IMR-90 (cell line): ENCODE measurements around the gene RPH3AL. TPM values are rescaled to one million over a fixed set of nuclear protein-coding genes. Genes with fewer than 3 reads are reported as not detected.

Experiments used
- ATAC-seq: fragments of 200-7000 bp; cut with Tn5 transposase; 2 replicates; pipeline ENCODE4 v1.9.1; 2020; ENCODE audit warnings: low read depth, mild to moderate bottlenecking, moderate library complexity
- BruUV-seq: library from RNA; stranded (reverse); fragments of 400-500 nt; replicated peaks from 2 replicates; lab custom pipeline; 2021; lab: Mats Ljungman, UMichigan
- CTCF ChIA-PET: fragments of 300-600 bp; formaldehyde crosslinking; extraction: SDS; loops from one replicate; lab custom pipeline; 2021; ENCODE audit warnings: antibody characterized with exemption; lab: Yijun Ruan, JAX
- POLR2A ChIA-PET: fragments of 300-600 bp; sonication (Branson Sonifier 250); formaldehyde crosslinking; loops from one replicate; lab custom pipeline; 2022; ENCODE audit warnings: antibody characterized with exemption; ENCODE audit not compliant: unreplicated experiment; lab: Charles Lee
- DNase-seq: peaks from one replicate; pipeline ENCODE4 v3.0.0; 2013
- H2AFZ ChIP-seq: replicated peaks from 2 replicates; pipeline ENCODE3; 2013; ENCODE audit warnings: low read length, mild to moderate bottlenecking; ENCODE audit not compliant: poor library complexity
- H2AK5ac ChIP-seq: 2 replicates; pipeline ENCODE4 v1.6.1; 2013; ENCODE audit warnings: low read depth, low read length, inconsistent platforms
- H2AK9ac ChIP-seq: replicated peaks from 2 replicates; pipeline ENCODE3; 2013; ENCODE audit warnings: mild to moderate bottlenecking, low read depth, low read length, moderate library complexity; ENCODE audit not compliant: poor library complexity
- H2BK120ac ChIP-seq: 2 replicates; pipeline ENCODE4 v1.6.1; 2013; ENCODE audit warnings: low read depth, low read length, inconsistent platforms
- H2BK15ac ChIP-seq: 3 replicates; pipeline ENCODE4 v1.6.1; 2013; ENCODE audit warnings: low read depth, low read length, inconsistent platforms
- H2BK20ac ChIP-seq: 2 replicates; pipeline ENCODE4 v1.6.1; 2013; ENCODE audit warnings: low read depth, mild to moderate bottlenecking, inconsistent platforms, low read length, moderate library complexity
- H2BK5ac ChIP-seq: 2 replicates; pipeline ENCODE4 v1.6.1; 2013; ENCODE audit warnings: mild to moderate bottlenecking, low read depth, low read length, inconsistent platforms; ENCODE audit not compliant: poor library complexity, severe bottlenecking
- H3K14ac ChIP-seq: replicated peaks from 2 replicates; pipeline ENCODE4 v1.6.1; 2013; ENCODE audit warnings: low read depth, low read length, inconsistent platforms
- H3K18ac ChIP-seq: 2 replicates; pipeline ENCODE4 v1.6.1; 2013; ENCODE audit warnings: low read depth, low read length, control low read depth
- H3K23ac ChIP-seq: 2 replicates; pipeline ENCODE4 v1.6.1; 2013; ENCODE audit warnings: low read depth, low read length, inconsistent platforms
- H3K27ac ChIP-seq: 2 replicates; pipeline ENCODE4 v1.5.1; 2013; ENCODE audit warnings: mild to moderate bottlenecking, control low read depth, low read length; ENCODE audit not compliant: insufficient read depth
- H3K27me3 ChIP-seq: 2 replicates; pipeline ENCODE4 v1.6.1; 2013; ENCODE audit warnings: low read length; ENCODE audit not compliant: control insufficient read depth, insufficient read depth
- H3K36me3 ChIP-seq: 2 replicates; pipeline ENCODE4 v1.6.1; 2013; ENCODE audit warnings: low read length, mixed read lengths; ENCODE audit not compliant: control insufficient read depth, insufficient read depth
- H3K4ac ChIP-seq: 2 replicates; pipeline ENCODE4 v1.6.1; 2013; ENCODE audit warnings: low read depth, low read length, inconsistent platforms
- H3K4me1 ChIP-seq: 2 replicates; pipeline ENCODE4 v1.6.1; 2013; ENCODE audit warnings: low read length, mixed read lengths; ENCODE audit not compliant: control insufficient read depth, insufficient read depth
- H3K4me2 ChIP-seq: 2 replicates; pipeline ENCODE4 v1.6.1; 2013; ENCODE audit warnings: low read depth, mild to moderate bottlenecking, control low read depth, low read length, moderate library complexity
- H3K4me3 ChIP-seq: 2 replicates; pipeline ENCODE4 v1.5.1; 2013; ENCODE audit warnings: low read depth, mild to moderate bottlenecking, control low read depth, low read length, moderate library complexity; ENCODE audit not compliant: insufficient read depth
- H3K56ac ChIP-seq: 2 replicates; pipeline ENCODE4 v1.6.1; 2013; ENCODE audit warnings: low read length, inconsistent platforms; ENCODE audit not compliant: insufficient read depth; ENCODE audit errors: extremely low read depth
- H3K79me1 ChIP-seq, 2 experiments: 2 replicates each; pipeline ENCODE4 v1.6.1; 2013; ENCODE audit warnings: low read length in 2 of 2, inconsistent platforms in 1 of 2, low read depth in 1 of 2
- H3K9ac ChIP-seq: 2 replicates; pipeline ENCODE4 v1.6.1; 2013; ENCODE audit warnings: low read depth, low read length, control low read depth
- H3K9me1 ChIP-seq: 2 replicates; pipeline ENCODE4 v1.6.1; 2013; ENCODE audit warnings: low read length, inconsistent platforms; ENCODE audit not compliant: insufficient read depth
- H3K9me3 ChIP-seq: 2 replicates; pipeline ENCODE4 v1.6.1; 2013; ENCODE audit warnings: low read length; ENCODE audit not compliant: control insufficient read depth, insufficient read depth
- H4K20me1 ChIP-seq: 2 replicates; pipeline ENCODE4 v1.6.1; 2013; ENCODE audit warnings: low read length, inconsistent platforms; ENCODE audit not compliant: insufficient read depth
- H4K5ac ChIP-seq: 2 replicates; pipeline ENCODE4 v1.6.1; 2013; ENCODE audit warnings: mild to moderate bottlenecking, low read depth, low read length, control low read depth
- H4K8ac ChIP-seq, 2 experiments: 2 replicates each; pipeline ENCODE4 v1.6.1; 2013; ENCODE audit warnings: low read depth in 2 of 2, low read length in 2 of 2, control low read depth in 1 of 2, inconsistent platforms in 1 of 2
- H4K91ac ChIP-seq: 2 replicates; pipeline ENCODE4 v1.6.1; 2013; ENCODE audit warnings: low read depth, low read length, inconsistent platforms; ENCODE audit not compliant: insufficient read depth
- BHLHE40 ChIP-seq: fragments of 150-350 bp; IDR thresholded peaks from 2 replicates; pipeline ENCODE4 v1.6.1; 2016; ENCODE audit warnings: mild to moderate bottlenecking, low read depth, low read length
- CEBPB ChIP-seq: IDR thresholded peaks from 2 replicates; pipeline ENCODE4 v1.6.1; 2012; ENCODE audit warnings: low read depth, low read length, improper control_type of control experiment
- CTCF ChIP-seq: conservative IDR thresholded peaks from 2 replicates; pipeline ENCODE4 v1.5.1; 2012; ENCODE audit warnings: mild to moderate bottlenecking, low read depth, low read length, improper control_type of control experiment
- MAFK ChIP-seq: IDR thresholded peaks from 2 replicates; pipeline ENCODE4 v1.6.1; 2012; ENCODE audit warnings: low read depth, low read length, improper control_type of control experiment
- MXI1 ChIP-seq: IDR thresholded peaks from 2 replicates; pipeline ENCODE4 v1.6.1; 2012; ENCODE audit warnings: low read depth, mild to moderate bottlenecking, low read length, moderate library complexity, borderline replicate concordance
- POLR2A ChIP-seq: IDR thresholded peaks from 2 replicates; pipeline ENCODE4 v1.6.1; 2012; ENCODE audit warnings: mild to moderate bottlenecking, low read depth, low read length
- RAD21 ChIP-seq: IDR thresholded peaks from 2 replicates; pipeline ENCODE4 v1.6.1; 2012; ENCODE audit warnings: low read length, improper control_type of control experiment
- SMC3 ChIP-seq: fragments of 150-350 bp; IDR thresholded peaks from 2 replicates; pipeline ENCODE4 v1.6.1; 2016; ENCODE audit warnings: low read depth, mild to moderate bottlenecking, antibody characterized with exemption, low read length, moderate library complexity
- WGBS, 2 experiments: methylation state at CpG; one replicate each; pipeline versions ENCODE4 v1.1.5 to v1.1.7; 2013; ENCODE audit warnings: missing lambda C conversion rate in 2 of 2; ENCODE audit not compliant: insufficient read length in 1 of 2; ENCODE audit errors: extremely low coverage in 2 of 2; 5-methylcytosine and 5-hydroxymethylcytosine counted together
- dilution Hi-C: fragments of 300-500 bp; cut with HindIII; formaldehyde crosslinking; loops from one replicate; pipeline ENCODE4 v1.14.3; 2018; ENCODE audit warnings: low sequenced_read_pairs; ENCODE audit not compliant: unreplicated experiment
- in situ Hi-C: fragments of 300-500 bp; cut with MboI; formaldehyde crosslinking; loops from 3 replicates; pipeline ENCODE4 v1.14.3; 2019; ENCODE audit warnings: low sequenced_read_pairs, inconsistent platforms, mixed read lengths
- intact Hi-C: fragments of 100-400 bp; cut with micrococcal nuclease; formaldehyde crosslinking; loops from 2 replicates; pipeline ENCODE4 v1.10.0; 2022
- polyA plus RNA-seq, 3 experiments: library from polyadenylated mRNA; depleted of rRNA; stranded (reverse); fragments of >200 nt; gene quantifications; 2 replicates each; pipeline ENCODE4 v1.2.3, GENCODE V29; 2012; ENCODE audit warnings: low replicate concordance in 1 of 3
- total RNA-seq: library from RNA; depleted of rRNA; stranded (reverse); fragments of >200 nt; gene quantifications from 2 replicates; pipeline ENCODE4 v1.2.3, GENCODE V29; 2012

RPH3AL gene
- total and polyA plus RNA-seq, 2 of the 4 experiments (the other 2 are of a cell fraction) = 1.8 to 2.5 TPM

- Histone ChIP-seq H3K4me2 (no peak overlapping the region; the same call in 1 of the 2 replicates), H2BK120ac (no peak overlapping the region), H3K56ac (no peak overlapping the region), H3K27me3 (peaks cover 15% of the 10 kb centered on the region), H4K20me1 (no peaks in the 10 kb centered on the region), H3K4me3 (no peak overlapping the region), H3K14ac (no peak overlapping the region), H3K27ac (peak overlapping the region; percentile 43; the same call in 1 of the 2 replicates), H4K8ac (no peak overlapping the region), H3K4me1 (peaks cover 3% of the 10 kb centered on the region), H3K4ac (no peak overlapping the region), H4K5ac (no peak overlapping the region), H4K91ac (no peak overlapping the region), H2AFZ (no peak overlapping the region), H2BK5ac (no peak overlapping the region), H2BK20ac (no peak overlapping the region), H2AK5ac (no peak overlapping the region), H3K18ac (peak overlapping the region; percentile 59; the same call in 1 of the 2 replicates), H2BK15ac (no peak overlapping the region), H3K9ac (no peak overlapping the region), H3K9me1 (no peaks in the 10 kb centered on the region; the same call in 1 of the 2 replicates), H3K36me3 (no peaks in the 10 kb centered on the region), H3K23ac (peak overlapping the region; percentile 66; the same call in 1 of the 2 replicates), H3K79me1 (no peaks in the 10 kb centered on the region), H3K9me3 (no peaks in the 10 kb centered on the region), H2AK9ac (no peak overlapping the region)
- BruUV-seq = no TSS peak
- in situ Hi-C loops = no loop called here
- ATAC-seq (peak; percentile 21; the same call in 1 of the 2 replicates), DNase-seq (peak; percentile 14)
- intact Hi-C loops = no loop called here
- CTCF ChIA-PET = no interaction called here
- TF ChIP-seq MAFK (no peak), CTCF (no peak), POLR2A (no peak), RAD21 (no peak), BHLHE40 (no peak), SMC3 (no peak), CEBPB (no peak), MXI1 (no peak)
- WGBS, 2 experiments = 17% methylated on average over 2 of the region's 14 CpGs; no CpG with 5 or more reads in 1 of the 2 experiments
- POLR2A ChIA-PET = no interaction called here
- dilution Hi-C loops = no loop called here
Observed at GRCh38 chr17:376936-377863, 24.6 kb upstream of the RPH3AL start.
